Measurements from ENCODE around the gene COL2A1.

COL2A1 gene

DNA sequence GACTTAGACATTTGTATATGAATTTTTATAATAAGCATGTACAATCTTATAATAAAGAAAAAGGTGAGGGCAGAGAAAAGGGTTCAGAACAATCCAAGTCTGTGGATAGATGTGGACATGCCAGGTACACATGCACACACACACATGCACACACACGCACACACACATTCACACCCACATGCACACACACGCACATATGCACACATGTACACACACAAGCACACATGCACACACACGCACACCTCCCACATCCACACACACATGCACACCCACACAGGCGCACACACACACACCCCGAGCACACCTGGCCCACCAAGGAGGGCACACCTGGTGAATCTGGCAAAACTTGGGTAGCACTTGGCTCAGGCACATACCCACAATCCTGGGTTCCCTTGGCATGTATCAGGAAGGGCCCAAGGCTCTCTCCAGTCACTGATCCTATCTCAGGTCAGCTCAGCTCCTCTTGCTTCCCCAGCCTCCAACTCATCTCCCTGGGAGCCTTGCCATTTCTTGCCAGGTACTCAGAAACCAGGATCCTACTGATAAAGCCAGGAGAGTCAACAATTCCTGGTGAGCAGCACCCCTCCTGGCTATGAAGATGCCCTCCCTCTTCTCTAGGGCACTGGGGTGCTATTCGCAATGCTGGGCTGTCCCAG, 59.5 kb downstream of the COL2A1 start:
- no peak for DNase-seq (ENCODE audit: low spot score)

DNA sequence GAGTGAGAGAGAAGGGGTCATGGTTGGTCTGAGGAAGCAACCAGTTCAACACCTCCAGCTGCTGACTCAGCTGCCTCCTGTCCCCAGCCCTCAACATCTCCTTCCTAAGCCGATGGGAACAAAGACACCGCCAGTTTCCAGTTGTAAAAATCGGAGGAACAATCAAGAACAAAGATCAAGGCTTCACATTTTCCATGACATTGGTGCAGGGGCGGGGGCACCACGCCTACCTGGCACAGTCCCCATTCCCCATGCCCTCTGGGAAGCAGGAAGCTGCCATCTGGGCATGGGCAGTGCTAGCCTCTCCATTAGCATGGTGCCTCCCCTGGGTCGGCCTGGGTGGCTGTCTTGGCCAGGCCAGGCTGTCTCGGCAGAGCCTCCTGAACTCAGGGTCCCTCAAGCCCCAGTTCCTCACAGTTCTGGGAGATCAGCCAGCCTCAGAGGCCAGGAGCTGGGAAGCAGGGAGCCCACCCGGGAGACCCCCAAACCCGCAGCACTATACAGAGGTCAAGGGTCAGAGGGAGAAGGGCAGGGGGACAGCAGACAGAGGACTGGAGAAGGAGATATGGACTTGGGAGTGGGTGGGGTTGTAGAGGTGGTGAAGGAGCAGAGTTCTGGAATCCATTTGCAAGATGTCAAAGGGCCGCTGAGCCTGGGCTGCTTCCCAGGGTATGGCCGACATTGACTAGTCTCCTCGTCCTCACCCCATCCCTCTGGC, 60.5 kb downstream of the COL2A1 start:
- DNase-seq (ENCODE audit: low spot score), result no peak

DNA sequence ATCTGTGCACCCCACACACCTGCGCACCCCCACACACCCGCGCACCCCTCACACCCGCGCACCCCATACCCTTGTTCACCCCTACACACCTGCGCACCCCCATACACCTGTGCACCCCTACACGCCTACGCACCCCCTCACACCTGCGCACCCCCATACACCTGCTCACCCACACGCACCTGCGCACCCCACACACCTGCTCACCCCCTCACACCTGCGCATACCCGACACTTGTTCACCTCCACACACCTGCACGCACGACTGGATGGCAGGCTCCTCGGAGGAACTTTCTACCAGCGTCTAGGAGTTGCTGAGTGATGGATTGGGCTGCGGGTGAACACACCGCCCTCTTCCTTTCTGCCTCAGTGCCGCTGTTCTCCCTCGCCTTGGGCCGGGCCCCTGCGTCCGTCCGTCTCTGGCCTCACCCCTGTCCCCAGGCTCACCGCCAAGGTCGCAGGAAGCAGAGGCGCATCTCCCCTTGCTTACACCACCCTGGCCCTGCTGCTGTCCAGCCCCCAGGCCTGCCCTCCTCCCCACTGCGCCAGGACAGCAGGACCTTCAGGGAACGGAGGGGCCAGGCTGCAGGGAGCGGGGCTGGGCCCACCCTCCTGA, 61.6 kb downstream of the COL2A1 start:
- DNase-seq (ENCODE audit: low spot score), result no peak

DNA sequence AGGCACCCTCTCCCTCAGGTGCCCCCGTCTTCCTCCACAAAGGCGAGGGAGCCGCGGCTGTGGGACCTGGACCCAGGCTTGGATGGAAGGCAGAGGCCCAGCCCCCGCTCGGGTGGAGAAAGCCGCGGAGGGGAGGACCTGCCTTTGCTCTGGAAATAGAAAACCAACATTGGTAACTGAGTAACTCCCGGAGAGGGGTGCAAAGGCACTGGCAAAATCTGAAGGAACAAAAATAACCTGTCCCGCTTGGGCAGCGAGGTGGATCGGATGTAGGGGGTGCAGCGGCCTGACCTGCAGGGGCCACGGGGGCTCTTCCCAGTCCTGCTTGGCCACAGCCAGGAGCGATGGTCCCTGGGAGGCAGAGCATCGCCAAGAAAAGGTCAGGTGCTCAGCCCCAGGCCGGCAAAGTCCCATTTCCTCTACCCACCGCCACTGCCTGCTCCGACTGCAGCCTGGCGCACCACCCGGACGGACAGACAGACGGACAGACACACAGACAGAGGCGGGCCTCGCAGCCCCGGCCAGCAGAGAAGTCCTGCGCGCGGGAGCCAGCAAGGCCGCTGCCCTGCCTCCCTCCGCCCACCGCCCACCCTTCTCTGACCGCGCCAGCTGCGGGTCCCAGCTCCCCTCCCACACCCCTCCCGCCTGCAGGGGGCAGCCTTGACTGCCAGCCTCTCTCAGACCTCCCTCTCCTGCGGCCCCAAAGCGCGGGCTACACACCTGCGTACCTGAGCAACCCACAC, 62.2 kb downstream of the COL2A1 start:
- peak; percentile 25 for DNase-seq (ENCODE audit: low spot score)

DNA sequence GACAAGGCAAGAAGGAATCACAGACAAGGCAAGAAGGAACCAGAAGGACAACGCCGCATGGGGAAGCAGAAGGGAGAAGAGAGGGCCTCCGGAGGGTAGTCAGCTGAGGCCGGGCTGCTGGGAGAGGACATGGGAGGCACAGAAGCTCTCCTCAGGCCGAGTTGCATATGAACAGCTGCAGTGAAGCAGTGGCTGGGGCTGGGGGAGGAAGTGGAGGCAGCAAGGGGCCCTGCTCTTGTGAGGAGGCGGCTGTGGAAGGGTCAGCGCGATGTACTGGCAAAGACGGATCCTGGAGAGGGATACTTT, 62.8 kb downstream of the COL2A1 start:
- no peak for DNase-seq (ENCODE audit: low spot score)

DNA sequence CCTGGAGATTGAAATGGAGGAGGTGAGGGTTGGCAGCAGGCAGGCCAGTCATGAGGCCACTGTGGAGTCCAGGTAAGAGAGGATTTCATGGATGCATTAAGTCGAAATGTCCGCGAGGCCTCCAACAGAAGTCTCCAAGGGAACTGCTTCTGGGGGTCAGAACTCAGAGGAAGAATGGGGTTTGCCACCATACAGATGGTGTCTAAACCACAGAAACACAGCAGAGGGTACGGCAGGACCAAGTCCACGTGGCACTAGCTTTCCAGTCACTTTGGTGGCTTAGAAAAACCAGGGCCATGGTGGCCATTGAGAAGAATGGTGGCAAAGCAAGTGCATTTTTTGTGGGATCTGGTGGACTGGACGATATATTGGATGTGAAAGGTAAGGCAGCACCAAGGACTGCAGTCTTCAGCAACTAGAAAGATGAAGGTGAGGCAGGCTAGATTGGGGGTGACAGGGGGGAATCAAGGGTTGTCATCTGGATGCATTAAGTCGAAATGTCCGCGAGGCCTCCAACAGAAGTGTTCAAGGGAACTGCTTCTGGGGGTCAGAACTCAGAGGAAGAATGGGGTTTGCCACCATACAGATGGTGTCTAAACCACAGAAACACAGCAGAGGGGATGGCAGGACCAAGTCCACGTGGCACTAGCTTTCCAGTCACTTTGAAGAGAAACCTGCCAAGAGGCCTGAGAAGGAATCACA, 63.4 kb downstream of the COL2A1 start:
- DNase-seq (ENCODE audit: low spot score), result no peak

DNA sequence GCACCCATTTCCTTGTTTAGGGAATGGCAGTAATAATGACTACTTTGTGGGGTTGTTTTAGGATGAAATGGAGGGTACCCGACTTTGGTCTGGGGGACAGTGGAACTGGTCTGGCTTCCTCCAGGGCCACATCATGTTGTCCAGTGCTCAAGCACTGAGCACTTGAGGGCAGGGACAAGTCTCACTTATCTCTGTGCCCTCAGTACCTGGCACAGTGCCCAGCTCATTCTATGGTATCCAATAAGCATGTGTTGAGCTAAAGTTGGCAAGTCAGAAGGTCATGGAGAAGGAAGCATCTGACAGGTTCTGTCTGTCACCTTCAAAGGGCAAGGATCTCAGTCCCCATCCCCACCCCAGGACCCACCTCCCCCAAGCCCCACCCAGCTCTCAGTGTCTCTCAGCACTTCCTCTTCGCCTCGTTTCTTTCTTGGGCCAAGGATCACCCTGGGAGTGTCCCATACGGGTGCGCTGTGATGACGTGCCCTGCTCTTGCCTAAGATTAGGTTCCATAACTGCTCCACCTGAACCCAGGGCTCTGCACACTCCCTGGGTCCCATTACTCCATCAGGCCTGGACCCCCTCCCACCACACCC, 65.2 kb downstream of the COL2A1 start:
- DNase-seq (ENCODE audit: low spot score), result no peak

DNA sequence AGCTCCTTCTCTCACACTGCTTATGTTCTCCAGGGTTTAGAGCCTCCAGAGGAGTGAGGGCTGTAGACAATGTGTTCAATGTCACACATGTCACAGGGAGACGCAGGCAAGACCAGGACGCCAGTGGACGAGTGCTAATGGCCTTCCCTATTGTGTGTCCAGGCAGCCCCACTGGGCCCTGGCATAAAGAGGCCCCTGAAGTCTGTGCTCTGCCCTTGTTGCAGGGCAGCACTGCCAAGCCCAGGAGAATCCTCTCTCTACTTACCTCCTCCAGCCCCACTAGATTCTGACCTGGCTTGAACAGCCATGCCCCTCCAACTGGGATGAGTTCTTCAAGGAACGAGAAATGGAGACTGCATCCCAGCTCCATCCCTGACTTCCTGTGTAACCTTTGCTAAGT, 65.7 kb downstream of the COL2A1 start:
- DNase-seq (ENCODE audit: low spot score), result no peak

DNA sequence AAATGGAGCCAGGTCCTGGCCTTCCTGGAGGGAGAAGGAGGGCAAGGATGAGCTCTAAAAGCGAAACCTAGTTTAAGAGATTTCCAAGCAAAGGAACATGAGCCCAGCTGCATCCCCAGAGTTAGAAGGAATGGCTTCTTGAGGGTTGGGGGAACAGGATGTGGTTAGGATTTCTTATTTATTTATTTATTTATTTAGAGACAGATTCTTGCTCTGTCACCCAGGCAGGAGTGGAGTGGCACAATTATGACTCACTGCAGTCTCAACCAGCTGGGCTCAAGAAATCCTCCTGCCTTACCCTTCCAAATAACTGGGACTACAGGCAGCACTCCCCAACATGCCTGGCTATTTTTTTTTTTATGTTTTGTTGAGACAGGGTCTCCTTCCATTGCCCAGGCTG, 66.2 kb downstream of the COL2A1 start:
- peak; percentile 25 for DNase-seq (ENCODE audit: low spot score)

DNA sequence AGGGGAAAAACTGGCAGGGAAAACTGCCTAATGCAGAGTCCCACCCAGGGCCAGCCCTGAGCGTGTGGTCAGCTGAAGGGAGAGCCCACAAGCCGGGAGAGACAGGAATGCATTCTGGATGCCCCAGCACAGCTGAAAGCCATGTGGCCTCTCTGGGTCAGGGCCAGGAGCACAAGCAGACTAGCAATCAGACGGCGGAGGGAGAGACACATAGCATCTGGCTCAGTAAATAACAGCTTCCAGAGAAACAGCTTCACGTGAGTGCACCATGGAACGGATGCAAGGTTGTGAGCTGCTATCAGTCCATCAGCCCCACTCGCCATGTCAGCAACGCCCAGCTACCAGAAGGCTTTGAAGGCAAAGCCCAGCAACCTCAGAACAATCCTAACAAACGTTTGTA, 69.1 kb downstream of the COL2A1 start:
- peak; percentile 93 for DNase-seq (ENCODE audit: low spot score)

DNA sequence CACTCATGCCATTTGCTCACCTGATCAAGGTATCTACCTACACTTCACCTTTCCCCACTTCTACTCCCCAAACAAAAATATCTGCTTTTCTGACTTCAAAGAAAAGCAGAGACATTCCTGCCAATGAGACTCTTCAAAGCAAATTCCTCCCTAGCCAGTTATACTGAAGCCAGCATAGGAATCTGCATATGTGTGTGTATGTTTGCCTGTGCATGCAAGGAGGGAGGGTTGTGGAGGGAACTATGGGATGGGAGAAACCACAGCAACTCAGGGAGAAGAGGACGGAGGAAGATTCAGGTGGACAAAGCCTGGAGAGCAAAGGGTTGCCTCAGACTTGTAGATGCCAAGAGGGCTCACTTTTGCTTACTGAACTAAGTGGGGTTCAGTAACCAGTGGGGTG, 73.1 kb downstream of the COL2A1 start:
- no peak for DNase-seq (ENCODE audit: low spot score)

DNA sequence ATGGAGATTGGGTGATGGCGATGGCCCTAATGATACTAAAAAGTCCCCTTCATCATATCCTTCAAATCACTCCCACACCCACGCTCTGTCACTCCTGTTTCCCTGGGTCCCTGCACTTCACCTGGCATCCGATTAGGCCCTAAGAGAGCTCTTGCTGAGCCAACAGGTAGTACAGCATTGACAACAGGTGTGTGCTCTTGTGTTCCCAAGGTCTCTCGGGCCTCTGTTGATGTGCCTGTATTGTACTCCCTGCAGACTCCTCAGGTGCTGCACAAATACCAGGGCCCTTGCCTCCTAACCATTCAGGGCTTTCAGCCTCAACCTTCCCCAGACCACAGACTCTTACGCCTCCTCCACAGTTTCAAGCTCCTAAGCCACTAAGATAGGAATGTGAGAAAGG, 73.6 kb downstream of the COL2A1 start:
- DNase-seq (ENCODE audit: low spot score), result no peak

DNA sequence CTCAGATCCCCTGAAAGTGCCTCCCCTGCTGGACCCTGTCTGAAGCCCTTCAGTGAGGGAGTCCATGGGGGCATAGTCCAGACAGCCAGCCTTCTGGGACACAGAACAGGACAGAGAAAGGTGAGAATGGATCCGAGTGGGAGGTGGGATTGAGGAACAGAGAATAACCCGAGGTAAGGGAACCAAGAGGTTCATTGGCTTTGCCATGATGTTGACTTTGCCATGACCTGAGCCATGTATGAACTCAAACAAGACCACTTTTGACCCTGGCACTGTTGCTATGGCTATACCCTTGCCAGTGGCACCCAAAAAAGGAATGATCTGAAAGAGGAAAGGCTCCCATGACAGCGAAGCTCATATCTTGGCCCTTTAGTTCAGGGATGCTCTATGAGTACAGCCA, 76.9 kb downstream of the COL2A1 start:
- no peak for DNase-seq (ENCODE audit: low spot score)

All from AG20443 (cell line).